Astrocyte (in vitro differentiated cells and primary cell): ENCODE data around the gene SAXO2. TPM values are rescaled to one million over a fixed set of nuclear protein-coding genes. Genes with fewer than 3 reads are reported as not detected.
"Not testable (repeated sequence)": the region's sequence is repeated elsewhere in the genome, so short reads cannot be mapped to it uniquely, and the experiment has no call there.

Source experiments
- DNase-seq: peaks from one replicate; pipeline ENCODE4 v3.0.0-alpha.2; 2010; ENCODE audit warnings: low read depth
- FAIRE-seq: peaks from 2 replicates; lab custom pipeline; 2011; peaks lifted over from hg19 to GRCh38; lab: Jason Lieb, UNC
- H2AFZ ChIP-seq: 2 replicates; pipeline ENCODE4 v1.6.0; 2012; ENCODE audit warnings: low read depth, low read length, inconsistent platforms
- H3K27ac ChIP-seq: 2 replicates; pipeline ENCODE4 v1.5.1; 2011; ENCODE audit warnings: low read depth, low read length, inconsistent platforms
- H3K27me3 ChIP-seq: 2 replicates; pipeline ENCODE4 v1.6.0; 2011; ENCODE audit warnings: low read length, inconsistent platforms; ENCODE audit not compliant: insufficient read depth
- H3K36me3 ChIP-seq: 2 replicates; pipeline ENCODE4 v1.5.1; 2011; ENCODE audit warnings: low read length, inconsistent platforms; ENCODE audit not compliant: insufficient read depth
- H3K4me1 ChIP-seq: 2 replicates; pipeline ENCODE4 v1.5.1; 2011; ENCODE audit warnings: low read length, inconsistent platforms; ENCODE audit not compliant: insufficient read depth
- H3K4me2 ChIP-seq: 2 replicates; pipeline ENCODE4 v1.6.0; 2012; ENCODE audit warnings: low read length, inconsistent platforms
- H3K4me3 ChIP-seq: 2 replicates; pipeline ENCODE4 v1.5.1; 2011; ENCODE audit warnings: low read depth, mild to moderate bottlenecking, low read length, inconsistent platforms; ENCODE audit not compliant: insufficient read depth
- H3K79me2 ChIP-seq: 2 replicates; pipeline ENCODE4 v1.6.0; 2012; ENCODE audit warnings: mild to moderate bottlenecking, low read length, inconsistent platforms; ENCODE audit not compliant: insufficient read depth
- H3K9ac ChIP-seq: 2 replicates; pipeline ENCODE4 v1.6.0; 2012; ENCODE audit warnings: mild to moderate bottlenecking, low read length, inconsistent platforms
- H3K9me3 ChIP-seq: 2 replicates; pipeline ENCODE4 v1.5.1; 2012; ENCODE audit warnings: low read depth, mild to moderate bottlenecking, low read length, inconsistent platforms; ENCODE audit not compliant: insufficient read depth
- H4K20me1 ChIP-seq: 2 replicates; pipeline ENCODE4 v1.6.0; 2012; ENCODE audit warnings: low read length, inconsistent platforms; ENCODE audit not compliant: insufficient read depth
- H3K27ac Mint-ChIP-seq: one replicate; pipeline ENCODE4 v1.8.0; 2021; ENCODE audit warnings: mild to moderate bottlenecking, mixed read lengths; ENCODE audit not compliant: unreplicated experiment
- H3K27me3 Mint-ChIP-seq: one replicate; pipeline ENCODE4 v1.8.0; 2021; ENCODE audit warnings: low read depth, mixed read lengths; ENCODE audit not compliant: unreplicated experiment
- H3K36me3 Mint-ChIP-seq: one replicate; pipeline ENCODE4 v1.8.0; 2021; ENCODE audit warnings: low read depth, mixed read lengths; ENCODE audit not compliant: unreplicated experiment
- H3K4me1 Mint-ChIP-seq: one replicate; pipeline ENCODE4 v1.8.0; 2021; ENCODE audit warnings: low read depth, mixed read lengths; ENCODE audit not compliant: unreplicated experiment
- H3K4me3 Mint-ChIP-seq: one replicate; pipeline ENCODE4 v1.8.0; 2021; ENCODE audit warnings: mild to moderate bottlenecking, moderate library complexity, mixed read lengths; ENCODE audit not compliant: unreplicated experiment
- H3K9me3 Mint-ChIP-seq: one replicate; pipeline ENCODE4 v1.8.0; 2021; ENCODE audit warnings: mild to moderate bottlenecking, mixed read lengths; ENCODE audit not compliant: unreplicated experiment
- EZH2 ChIP-seq: IDR thresholded peaks from 2 replicates; pipeline ENCODE4 v1.6.1; 2012; ENCODE audit warnings: mild to moderate bottlenecking, low read length, inconsistent platforms; ENCODE audit not compliant: insufficient read depth
- total RNA-seq: library from RNA; stranded (reverse); gene quantifications from 2 replicates; pipeline ENCODE4 v1.2.1, GENCODE V29; 2021
- TF ChIP-seq, protein P1 (sequence below): IDR thresholded peaks from 2 replicates; pipeline ENCODE4 v1.5.1; 2011; ENCODE audit warnings: low read depth, mild to moderate bottlenecking, inconsistent platforms, low read length, moderate library complexity; ENCODE audit not compliant: insufficient read depth

Gene SAXO2
- total RNA-seq, 1 donor from 2014 or later: 1.2 TPM

DNA sequence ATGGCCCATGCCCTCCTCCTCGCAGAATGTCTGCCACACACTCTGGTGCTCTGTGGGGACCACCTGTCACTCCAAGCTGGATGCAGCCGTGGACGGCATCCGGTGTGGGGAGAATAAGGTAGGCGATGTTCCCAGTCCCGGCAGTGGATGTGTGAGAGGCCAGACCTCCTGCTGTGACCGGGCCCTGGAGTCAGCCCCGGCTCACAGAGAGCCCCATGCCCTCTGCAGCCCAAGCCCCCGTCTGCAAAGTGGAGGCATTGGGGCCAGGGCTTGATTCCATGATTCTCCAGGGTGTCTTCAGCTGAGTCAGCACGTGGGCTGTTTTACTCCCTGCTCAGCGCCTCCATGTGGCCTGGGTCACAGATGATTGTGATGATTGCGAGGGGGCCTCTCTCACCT is 54.5 kb downstream of the SAXO2 start:
- no peak overlapping the region for H3K9ac ChIP-seq
- H3K9me3 ChIP-seq: no peaks in the 10 kb centered on the region
- no peaks in the 10 kb centered on the region for H3K4me1 ChIP-seq
- H3K27ac Mint-ChIP-seq: no peak overlapping the region
- DNase-seq (no peak), FAIRE-seq (no peak)
- no peaks in the 10 kb centered on the region for H3K27me3 ChIP-seq
- peaks cover 8% of the 10 kb centered on the region for H3K4me1 Mint-ChIP-seq
- no peaks in the 10 kb centered on the region for H3K36me3 ChIP-seq
- no peak overlapping the region for H3K4me2 ChIP-seq
- no peak overlapping the region for H2AFZ ChIP-seq
- no peaks in the 10 kb centered on the region for H3K79me2 ChIP-seq
- no peak for TF ChIP-seq EZH2
- TF ChIP-seq, protein P1, sequence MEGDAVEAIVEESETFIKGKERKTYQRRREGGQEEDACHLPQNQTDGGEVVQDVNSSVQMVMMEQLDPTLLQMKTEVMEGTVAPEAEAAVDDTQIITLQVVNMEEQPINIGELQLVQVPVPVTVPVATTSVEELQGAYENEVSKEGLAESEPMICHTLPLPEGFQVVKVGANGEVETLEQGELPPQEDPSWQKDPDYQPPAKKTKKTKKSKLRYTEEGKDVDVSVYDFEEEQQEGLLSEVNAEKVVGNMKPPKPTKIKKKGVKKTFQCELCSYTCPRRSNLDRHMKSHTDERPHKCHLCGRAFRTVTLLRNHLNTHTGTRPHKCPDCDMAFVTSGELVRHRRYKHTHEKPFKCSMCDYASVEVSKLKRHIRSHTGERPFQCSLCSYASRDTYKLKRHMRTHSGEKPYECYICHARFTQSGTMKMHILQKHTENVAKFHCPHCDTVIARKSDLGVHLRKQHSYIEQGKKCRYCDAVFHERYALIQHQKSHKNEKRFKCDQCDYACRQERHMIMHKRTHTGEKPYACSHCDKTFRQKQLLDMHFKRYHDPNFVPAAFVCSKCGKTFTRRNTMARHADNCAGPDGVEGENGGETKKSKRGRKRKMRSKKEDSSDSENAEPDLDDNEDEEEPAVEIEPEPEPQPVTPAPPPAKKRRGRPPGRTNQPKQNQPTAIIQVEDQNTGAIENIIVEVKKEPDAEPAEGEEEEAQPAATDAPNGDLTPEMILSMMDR: no peak
- no peaks in the 10 kb centered on the region for H4K20me1 ChIP-seq
- H3K27me3 Mint-ChIP-seq: peaks cover 10% of the 10 kb centered on the region
- H3K9me3 Mint-ChIP-seq: peaks cover 2% of the 10 kb centered on the region
- H3K27ac ChIP-seq: no peak overlapping the region
- H3K36me3 Mint-ChIP-seq: no peaks in the 10 kb centered on the region
- no peak overlapping the region for H3K4me3 ChIP-seq
- no peak overlapping the region for H3K4me3 Mint-ChIP-seq

DNA sequence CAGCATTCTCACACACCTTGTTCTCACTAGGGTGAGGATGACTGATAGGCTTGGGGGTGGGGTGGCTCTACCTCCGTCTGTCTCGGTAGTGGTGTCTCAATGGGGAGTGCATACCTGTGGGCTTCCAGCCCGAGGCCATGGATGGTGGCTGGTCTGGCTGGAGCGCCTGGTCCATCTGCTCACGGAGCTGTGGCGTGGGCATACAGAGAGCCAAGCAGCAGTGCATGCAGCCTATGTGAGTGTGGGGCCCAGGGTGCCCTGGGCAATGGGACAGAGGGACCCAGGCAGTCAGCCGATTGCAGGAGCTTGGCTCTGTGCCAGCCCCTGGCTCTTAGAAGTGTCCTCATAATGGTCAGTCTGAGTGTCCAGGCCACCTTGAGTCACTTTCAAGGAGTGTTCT is 54.9 kb downstream of the SAXO2 start:
- H3K9me3 Mint-ChIP-seq, H3K36me3 ChIP-seq, DNase-seq, H3K79me2 ChIP-seq, H3K4me3 Mint-ChIP-seq, H3K27ac Mint-ChIP-seq, H3K4me1 ChIP-seq, H3K36me3 Mint-ChIP-seq, H3K9me3 ChIP-seq, FAIRE-seq, H3K27ac ChIP-seq, H2AFZ ChIP-seq, H4K20me1 ChIP-seq, H3K9ac ChIP-seq, H3K4me3 ChIP-seq, H3K4me1 Mint-ChIP-seq, H3K4me2 ChIP-seq, H3K27me3 ChIP-seq: not testable (repeated sequence)
- H3K27me3 Mint-ChIP-seq: peaks cover 10% of the 10 kb centered on the region

DNA sequence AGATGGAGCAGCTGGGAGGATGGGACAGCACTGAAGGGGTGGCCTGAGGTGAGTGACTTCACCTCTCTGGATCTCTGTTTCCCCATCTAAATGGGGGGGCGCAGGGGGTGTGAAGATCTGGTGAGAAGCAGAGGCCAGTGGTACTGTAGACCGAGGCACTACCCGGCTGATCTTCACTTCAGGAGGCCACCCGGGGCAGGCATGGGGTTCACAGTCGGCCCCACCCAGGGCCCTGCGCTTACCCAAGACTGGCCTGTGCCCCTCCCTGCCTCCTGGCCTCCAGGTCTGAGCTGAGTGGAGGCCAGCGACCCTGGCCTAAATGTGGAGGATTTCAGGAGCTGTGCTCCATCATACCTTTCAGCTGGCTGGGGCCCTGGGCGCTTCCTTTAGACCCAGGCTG is 55.7 kb downstream of the SAXO2 start:
- H3K36me3 ChIP-seq, H3K36me3 Mint-ChIP-seq, H3K27ac ChIP-seq, H3K4me2 ChIP-seq, H3K9me3 Mint-ChIP-seq, H3K4me1 Mint-ChIP-seq, DNase-seq, H3K27ac Mint-ChIP-seq, H3K9me3 ChIP-seq, H3K79me2 ChIP-seq, H3K9ac ChIP-seq, H4K20me1 ChIP-seq, H3K4me3 ChIP-seq, H3K4me3 Mint-ChIP-seq, H3K27me3 ChIP-seq, H3K4me1 ChIP-seq, H2AFZ ChIP-seq, FAIRE-seq: not testable (repeated sequence)
- peaks cover 10% of the 10 kb centered on the region for H3K27me3 Mint-ChIP-seq

DNA sequence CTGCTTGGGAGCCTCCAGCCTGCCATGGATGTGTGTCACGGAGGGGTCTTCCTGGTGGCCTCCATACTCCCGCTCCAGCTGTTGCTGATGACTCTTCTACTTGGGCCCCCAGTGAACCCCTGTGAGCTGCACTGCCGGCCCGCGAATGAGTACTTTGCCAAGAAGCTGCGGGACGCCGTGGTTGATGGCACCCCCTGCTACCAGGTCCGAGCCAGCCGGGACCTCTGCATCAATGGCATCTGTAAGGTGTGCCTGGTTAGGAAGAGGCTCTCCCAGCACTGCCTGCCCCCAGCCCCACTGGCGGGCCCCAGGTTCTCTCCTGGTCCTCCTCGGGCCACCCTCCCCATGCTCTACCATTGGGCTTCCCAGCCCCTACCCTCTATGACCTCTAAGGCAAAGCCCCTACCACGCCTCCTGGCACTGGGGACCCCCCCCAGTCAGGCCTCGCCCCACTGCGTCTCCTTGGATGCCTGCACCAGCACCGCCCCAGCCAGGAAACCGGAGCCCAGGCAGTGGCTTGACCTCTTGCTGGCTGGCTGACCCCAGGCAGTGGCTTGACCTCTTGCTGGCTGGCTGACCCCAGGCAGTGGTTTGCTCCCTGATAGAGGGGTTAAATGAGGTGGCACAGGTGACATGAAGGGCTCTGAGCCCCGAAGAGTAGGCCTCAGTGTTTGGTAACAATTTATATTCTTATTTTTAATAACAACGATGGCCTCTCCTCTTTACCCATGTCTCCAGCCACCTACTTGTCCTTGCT is 57.1 kb downstream of the SAXO2 start:
- H3K4me1 Mint-ChIP-seq, H3K27ac ChIP-seq, H3K4me1 ChIP-seq, H4K20me1 ChIP-seq, H3K4me3 ChIP-seq, FAIRE-seq, H3K27me3 ChIP-seq, H2AFZ ChIP-seq, H3K27ac Mint-ChIP-seq, H3K9me3 Mint-ChIP-seq, H3K27me3 Mint-ChIP-seq, DNase-seq, H3K4me2 ChIP-seq, H3K9me3 ChIP-seq, H3K79me2 ChIP-seq, H3K4me3 Mint-ChIP-seq, H3K36me3 ChIP-seq, H3K9ac ChIP-seq, H3K36me3 Mint-ChIP-seq: not testable (repeated sequence)

DNA sequence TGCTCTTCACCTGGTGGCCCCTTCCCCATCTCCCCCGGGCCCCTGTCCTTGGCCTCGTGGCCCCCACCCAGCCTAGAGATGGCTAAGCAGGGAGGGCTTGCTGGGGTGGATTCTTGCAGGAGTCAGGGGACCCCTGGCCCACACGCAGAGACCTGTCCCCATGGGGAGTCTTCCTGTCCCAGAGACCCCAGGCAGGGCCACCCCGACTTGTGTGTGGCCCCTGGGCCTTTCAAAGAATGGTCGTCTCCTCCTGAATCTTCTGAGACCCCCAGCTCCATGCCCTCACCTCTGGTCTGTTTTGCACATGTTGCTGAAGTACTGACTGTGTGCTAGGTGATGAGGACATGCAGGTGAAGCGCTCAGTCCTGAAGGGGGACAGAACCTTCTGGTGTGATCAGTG is 58.2 kb downstream of the SAXO2 start:
- not testable (repeated sequence) for H4K20me1 ChIP-seq, H3K4me1 ChIP-seq, H3K9ac ChIP-seq, H3K36me3 ChIP-seq, H3K27ac ChIP-seq, H3K4me3 Mint-ChIP-seq, H3K79me2 ChIP-seq, H3K4me3 ChIP-seq, DNase-seq, H2AFZ ChIP-seq, FAIRE-seq, H3K4me1 Mint-ChIP-seq, H3K4me2 ChIP-seq, H3K9me3 Mint-ChIP-seq, H3K27me3 ChIP-seq, H3K27ac Mint-ChIP-seq, H3K27me3 Mint-ChIP-seq, H3K9me3 ChIP-seq, H3K36me3 Mint-ChIP-seq
